OCI-LY7 (cell line): ENCODE measurements around the gene JAM3. TPM values are rescaled to one million over a fixed set of nuclear protein-coding genes. Genes with fewer than 3 reads are reported as not detected.

Experiments used
- BruUV-seq: library from RNA; stranded (reverse); fragments of 400-500 nt; replicated peaks from 2 replicates; lab custom pipeline; 2021; lab: Mats Ljungman, UMichigan
- CTCF ChIA-PET: fragments of 300-600 bp; sonication (Branson Sonifier 250); formaldehyde crosslinking; loops from one replicate; lab custom pipeline; 2022; ENCODE audit warnings: antibody characterized with exemption; ENCODE audit not compliant: unreplicated experiment; lab: Charles Lee
- POLR2A ChIA-PET: fragments of 300-600 bp; sonication (Branson Sonifier 250); formaldehyde crosslinking; loops from one replicate; lab custom pipeline; 2022; ENCODE audit warnings: antibody characterized with exemption; lab: Charles Lee
- DNase-seq: peaks from one replicate; pipeline ENCODE4 v3.0.0-alpha.2; 2015; ENCODE audit warnings: low spot score
- H2AFZ ChIP-seq: fragments of 200-600 bp; sonication (generic), shearing (Covaris generic); 2 replicates; pipeline ENCODE4 v1.6.1; 2014; ENCODE audit warnings: mild to moderate bottlenecking, antibody characterized with exemption, low read length, moderate library complexity
- H3K27ac ChIP-seq: fragments of 200-600 bp; sonication (generic); 2 replicates; pipeline ENCODE4 v1.5.1; 2014; ENCODE audit warnings: mixed run types, low read depth, mild to moderate bottlenecking, moderate library complexity, low read length, inconsistent platforms; ENCODE audit not compliant: poor library complexity, severe bottlenecking
- H3K36me3 ChIP-seq: fragments of 200-600 bp; sonication (generic); 2 replicates; pipeline ENCODE4 v1.6.1; 2014; ENCODE audit warnings: mild to moderate bottlenecking, antibody characterized with exemption, low read length, moderate library complexity, mixed read lengths; ENCODE audit not compliant: insufficient read depth
- H3K4me1 ChIP-seq: fragments of 200-600 bp; sonication (generic); 2 replicates; pipeline ENCODE4 v1.5.1; 2014; ENCODE audit warnings: mild to moderate bottlenecking, low read length; ENCODE audit not compliant: insufficient read depth, poor library complexity, severe bottlenecking
- H3K4me2 ChIP-seq: fragments of 200-600 bp; sonication (generic); 2 replicates; pipeline ENCODE4 v1.6.1; 2014; ENCODE audit warnings: mild to moderate bottlenecking, low read length
- H3K4me3 ChIP-seq: fragments of 200-600 bp; sonication (generic); 2 replicates; pipeline ENCODE4 v1.5.1; 2014; ENCODE audit warnings: mild to moderate bottlenecking, low read depth, low read length; ENCODE audit not compliant: poor library complexity, severe bottlenecking
- H3K79me2 ChIP-seq: fragments of 200-600 bp; sonication (generic); 2 replicates; pipeline ENCODE4 v1.6.1; 2016; ENCODE audit warnings: low read depth, mild to moderate bottlenecking, low read length, moderate library complexity, mixed read lengths; ENCODE audit not compliant: insufficient read depth
- H3K9me2 ChIP-seq: fragments of 200-600 bp; sonication (generic); 2 replicates; pipeline ENCODE4 v1.6.1; 2016; ENCODE audit warnings: mild to moderate bottlenecking, low read length, mixed read lengths; ENCODE audit not compliant: insufficient read depth
- H3K9me3 ChIP-seq: fragments of 200-600 bp; sonication (generic); 2 replicates; pipeline ENCODE4 v1.6.1; 2014; ENCODE audit warnings: mild to moderate bottlenecking, mixed run types, low read length, mixed read lengths
- H4K20me1 ChIP-seq: fragments of 200-600 bp; sonication (generic); 2 replicates; pipeline ENCODE4 v1.6.1; 2014; ENCODE audit warnings: mild to moderate bottlenecking, antibody characterized with exemption, low read length, moderate library complexity, mixed read lengths; ENCODE audit not compliant: insufficient read depth
- CTCF ChIP-seq: fragments of 200-600 bp; sonication (generic); conservative IDR thresholded peaks from 2 replicates; pipeline ENCODE4 v1.5.1; 2014; ENCODE audit warnings: mild to moderate bottlenecking, antibody characterized with exemption, low read length, moderate library complexity, mixed read lengths
- EZH2phosphoT487 ChIP-seq: fragments of 200-600 bp; sonication (generic); IDR thresholded peaks from 2 replicates; pipeline ENCODE4 v1.6.1; 2018; ENCODE audit warnings: low read depth, borderline replicate concordance, mild to moderate bottlenecking, mixed run types, antibody characterized with exemption, low read length, moderate library complexity, mixed read lengths
- intact Hi-C: fragments of 100-400 bp; cut with micrococcal nuclease; formaldehyde crosslinking; loops from one replicate; pipeline ENCODE4 v1.10.0; 2022; ENCODE audit not compliant: unreplicated experiment
- total RNA-seq, 2 experiments: library from RNA; depleted of rRNA in 1 of 2; stranded (reverse); fragments of >200 nt in 1 of 2; shearing (Covaris generic) in 1 of 2; gene quantifications; 2 replicates each; pipeline ENCODE4 v1.2.3, GENCODE V29; 2014 to 2022

The JAM3 gene
- total RNA-seq, 2 experiments from 2014 or later, result not detected

- Histone ChIP-seq H3K9me3 (peaks cover 10% of the 10 kb centered on the region; the same call in 1 of the 2 replicates), H3K4me1 (no peaks in the 10 kb centered on the region), H3K4me3 (no peak overlapping the region), H4K20me1 (no peaks in the 10 kb centered on the region), H3K9me2 (no peaks in the 10 kb centered on the region), H3K79me2 (no peaks in the 10 kb centered on the region), H3K4me2 (no peak overlapping the region), H3K36me3 (no peaks in the 10 kb centered on the region), H3K27ac (no peak overlapping the region), H2AFZ (no peak overlapping the region)
- TF ChIP-seq CTCF, result no peak
- no peak for TF ChIP-seq EZH2phosphoT487
- CTCF ChIA-PET, result interaction anchor here (0.6 kb wide), 1 partner anchor 950 kb away, joined by 3 read pairs; no protein-coding TSS in a partner anchor
- no TSS peak for BruUV-seq
- intact Hi-C loops, result no loop called here
- POLR2A ChIA-PET, result interaction anchor here (0.7 kb wide), 3 partner anchors 20 to 773 kb away, joined by 3 to 7 read pairs (median 6); no protein-coding TSS in a partner anchor
- DNase-seq, result no peak
These were observed 65.3 kb downstream of the JAM3 start for GRCh38 chr11:134134167-134134566.

GRCh38 chr11:134138376-134138775 is 69.5 kb downstream of the JAM3 start:
- H3K36me3 ChIP-seq, result no peaks in the 10 kb centered on the region
- ChIA-PET CTCF (no interaction called here), POLR2A (no interaction called here)
- no peaks in the 10 kb centered on the region for H3K9me3 ChIP-seq
- no TSS peak for BruUV-seq
- H2AFZ ChIP-seq, result no peak overlapping the region
- H3K79me2 ChIP-seq, result no peaks in the 10 kb centered on the region
- no peak for DNase-seq
- no peak overlapping the region for H3K4me3 ChIP-seq
- no peaks in the 10 kb centered on the region for H4K20me1 ChIP-seq
- intact Hi-C loops, result no loop called here
- H3K27ac ChIP-seq, result no peak overlapping the region
- TF ChIP-seq CTCF (no peak), EZH2phosphoT487 (no peak)
- H3K4me2 ChIP-seq, result no peak overlapping the region
- H3K9me2 ChIP-seq, result no peaks in the 10 kb centered on the region
- H3K4me1 ChIP-seq, result no peaks in the 10 kb centered on the region

GRCh38 chr11:134139303-134139872 is 70.5 kb downstream of the JAM3 start:
- Histone ChIP-seq H3K4me3 (no peak overlapping the region), H3K9me3 (no peaks in the 10 kb centered on the region), H4K20me1 (no peaks in the 10 kb centered on the region), H3K4me2 (no peak overlapping the region), H3K36me3 (no peaks in the 10 kb centered on the region), H3K79me2 (no peaks in the 10 kb centered on the region), H3K4me1 (no peaks in the 10 kb centered on the region), H2AFZ (no peak overlapping the region), H3K27ac (no peak overlapping the region), H3K9me2 (no peaks in the 10 kb centered on the region)
- intact Hi-C loops, result loop anchor here (1.0 kb wide), 1 partner anchor 89 kb away; no protein-coding TSS in a partner anchor
- BruUV-seq, result no TSS peak
- no peak for DNase-seq
- ChIA-PET CTCF (no interaction called here), POLR2A (no interaction called here)
- no peak for TF ChIP-seq CTCF
- no peak for TF ChIP-seq EZH2phosphoT487
